Right cardiac atrium (tissue), 5 donors: Measurements from ENCODE around the gene PLCB1. TPM values are rescaled to one million over a fixed set of nuclear protein-coding genes. Genes with fewer than 3 reads are reported as not detected.

Source experiments
- ATAC-seq, 2 donors: fragments of 200-7000 bp; cut with Tn5 transposase; one replicate each; pipeline versions ENCODE4 v1.8.0 to v1.9.1; 2020; ENCODE audit warnings: moderate library complexity in 2 of 2, mild to moderate bottlenecking in 1 of 2
- DNase-seq, 3 donors: peaks; one replicate each; pipeline ENCODE4 v3.0.0-alpha.2; 2020
- H3K27ac ChIP-seq: one replicate; pipeline ENCODE4 v1.5.1; 2013; ENCODE audit warnings: mild to moderate bottlenecking, low read length, control low read depth, moderate library complexity
- H3K27me3 ChIP-seq: one replicate; pipeline ENCODE4 v1.6.1; 2013; ENCODE audit not compliant: control insufficient read depth, insufficient read depth
- H3K4me1 ChIP-seq: one replicate; pipeline ENCODE4 v1.6.1; 2013; ENCODE audit warnings: low read length; ENCODE audit not compliant: control insufficient read depth, insufficient read depth
- H3K4me3 ChIP-seq: one replicate; pipeline ENCODE4 v1.5.1; 2013; ENCODE audit warnings: low read length, control low read depth
- H3K9me3 ChIP-seq: one replicate; pipeline ENCODE4 v1.6.1; 2013; ENCODE audit warnings: low read length; ENCODE audit not compliant: control insufficient read depth
- WGBS: extraction: QIAGEN DNeasy Blood & Tissue Kit; methylation state at CpG from one replicate; pipeline ENCODE4 v1.1.7; 2013; 5-methylcytosine and 5-hydroxymethylcytosine counted together
- intact Hi-C, 4 donors: fragments of 100-400 bp; cut with DNase I; formaldehyde crosslinking; loops; one replicate each; pipeline versions ENCODE4 v1.11.0 to v1.14.0; 2022 to 2023
- polyA plus RNA-seq: library from polyadenylated mRNA; stranded (reverse); fragments of 200-250 nt; gene quantifications from one replicate; pipeline ENCODE4 v1.2.3, GENCODE V29; 2013
- total RNA-seq, 4 donors: library from RNA; stranded (reverse); fragmentation: NEBNext Ultra II Directional; extraction: Animal tissue kit (Norgen Biotek cat#: 25700); gene quantifications; one replicate each; pipeline ENCODE4 v1.2.1, GENCODE V29; 2021
- donor health status: healthy with polysubstance abuse.
- donor health status: DM: no; HTN: yes; CAD: no.
- donor health status: DM: no; HTN: no; CAD: no.
- donor health status: DM: no; HTN: yes; CAD: no; lungs with severe emphysema.
- donor health status: DM: yes; HTN: yes; CAD: no.

The PLCB1 gene
- total and polyA plus RNA-seq, 5 donors, result 7.6 to 20.3 (median 11.6) TPM

DNA sequence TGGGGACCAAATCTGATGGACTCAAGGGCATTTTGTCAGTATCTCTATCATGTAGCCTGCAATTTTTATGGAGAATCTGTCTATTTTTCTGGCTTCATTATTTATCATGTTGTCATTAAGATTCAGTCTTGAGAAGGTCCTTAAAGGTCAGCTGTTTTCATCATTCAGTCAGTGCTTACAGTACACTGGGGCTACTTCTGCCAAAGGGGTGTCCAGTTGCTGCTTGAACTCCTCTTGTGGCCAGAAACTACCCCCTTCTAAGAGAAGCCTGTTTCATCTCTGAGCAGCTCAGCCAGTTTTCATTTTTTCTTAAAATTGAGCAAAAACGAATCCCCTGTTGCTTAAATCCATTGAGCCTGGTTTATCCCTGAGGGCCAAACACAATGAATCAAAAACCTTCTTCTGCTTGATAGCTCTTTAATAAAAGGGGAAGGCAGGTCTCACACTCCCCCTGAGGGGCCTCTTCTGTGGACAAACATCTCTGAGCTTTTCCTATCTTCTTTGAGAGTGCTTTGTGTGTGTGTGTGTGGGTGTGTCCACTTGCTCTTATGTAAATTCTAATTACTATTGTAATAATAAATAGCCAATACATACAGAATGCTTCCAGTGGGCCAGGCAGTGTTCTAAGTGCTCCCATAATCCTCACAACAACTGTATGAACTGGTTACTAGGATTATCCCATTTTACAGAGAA is 172.2 kb downstream of the PLCB1 start:
- Histone ChIP-seq H3K27me3 (no peaks in the 10 kb centered on the region), H3K9me3 (no peaks in the 10 kb centered on the region), H3K27ac (no peak overlapping the region), H3K4me1 (peaks cover 2% of the 10 kb centered on the region), H3K4me3 (no peak overlapping the region)
- DNase-seq (no peak), ATAC-seq (peak in 1 of 2 donors; percentile 52)
- intact Hi-C loops, result loop anchor here in 1 of 4 donors (5.0 kb wide), 1 partner anchor 172 kb away; the partner anchor contains the start of gene PLCB1
- WGBS, result 49% methylated on average over 1 of the region's 1 CpG

DNA sequence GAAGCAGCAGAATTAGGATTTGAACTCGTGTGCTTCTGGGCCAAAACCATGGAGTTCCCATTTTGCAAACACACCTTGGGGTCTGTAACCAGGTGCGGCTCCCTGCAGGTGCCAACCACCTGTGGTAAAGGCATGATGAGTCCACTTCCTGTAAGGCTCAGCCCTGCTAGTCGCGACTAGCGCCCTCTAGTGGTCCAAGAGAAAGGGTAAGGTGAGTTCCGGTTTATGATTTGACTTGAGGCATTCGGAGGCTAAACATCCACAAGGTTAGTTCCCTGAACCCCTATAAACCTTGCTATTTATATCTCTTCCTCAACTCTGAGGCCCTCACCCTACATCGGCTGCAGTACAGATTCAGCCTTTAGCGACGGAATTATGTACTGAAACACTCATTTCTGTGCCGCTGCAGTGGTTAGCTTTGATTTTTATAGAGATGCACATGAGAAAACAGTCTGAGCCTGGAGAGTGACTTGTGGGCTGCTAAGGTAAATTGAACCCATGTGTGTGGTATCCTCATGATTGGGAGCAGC is 173.4 kb downstream of the PLCB1 start:
- Histone ChIP-seq H3K4me1 (peaks cover 4% of the 10 kb centered on the region), H3K27me3 (no peaks in the 10 kb centered on the region), H3K9me3 (no peaks in the 10 kb centered on the region), H3K4me3 (no peak overlapping the region), H3K27ac (no peak overlapping the region)
- intact Hi-C loops, result no loop called here
- ATAC-seq (peak in 1 of 2 donors; percentile 47), DNase-seq (peak in 2 of 3 donors; percentile 41 to 47)
- WGBS, result 69% methylated on average over 11 of the region's 11 CpGs

DNA sequence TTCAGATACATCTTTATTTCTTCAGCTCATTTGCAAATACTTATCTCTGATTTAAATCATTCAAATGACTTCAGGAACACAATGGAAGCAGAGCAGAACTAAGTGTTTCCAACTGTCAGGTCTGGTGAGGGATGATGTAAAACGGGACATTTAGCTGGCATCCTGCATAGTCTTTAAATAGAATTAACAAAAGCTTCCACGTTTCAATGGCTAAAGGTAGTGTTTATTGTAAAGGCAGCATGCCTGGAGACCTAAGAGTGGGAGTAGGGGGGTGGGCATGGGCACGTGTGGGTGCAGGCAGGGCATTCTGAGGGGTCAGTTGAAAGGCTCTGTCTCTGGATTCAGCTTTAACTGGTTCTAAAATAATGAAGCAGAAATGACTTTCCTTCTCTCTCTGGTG is 174.9 kb downstream of the PLCB1 start:
- 29% methylated on average over 3 of the region's 3 CpGs for WGBS
- H3K27me3 ChIP-seq, result no peaks in the 10 kb centered on the region
- ATAC-seq, result peak in 1 of 2 donors; percentile 26
- H3K27ac ChIP-seq, result no peak overlapping the region
- DNase-seq, result no peak
- no peak overlapping the region for H3K4me3 ChIP-seq
- intact Hi-C loops, result no loop called here
- H3K4me1 ChIP-seq, result peaks cover 4% of the 10 kb centered on the region
- no peaks in the 10 kb centered on the region for H3K9me3 ChIP-seq

DNA sequence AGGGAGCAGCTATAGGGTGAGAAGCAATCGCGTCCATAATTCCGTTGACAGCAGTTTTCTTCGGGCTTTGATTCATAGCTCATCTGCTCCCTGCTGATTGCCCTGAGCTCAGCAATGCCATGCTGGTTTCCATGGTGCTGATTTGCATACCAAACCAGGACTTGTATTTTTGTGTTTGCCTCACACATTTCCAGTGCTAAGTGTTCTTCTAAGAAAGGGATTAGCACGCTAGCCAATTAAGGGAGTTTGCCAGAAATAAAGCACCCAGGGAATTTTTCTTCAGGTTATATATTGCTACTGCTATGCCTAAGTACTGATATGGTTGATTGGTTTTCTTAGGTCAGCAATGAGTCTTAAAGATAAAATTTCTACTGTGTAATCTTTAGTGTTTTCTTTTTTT is 177.6 kb downstream of the PLCB1 start:
- peak in 1 of 2 donors; percentile 59 for ATAC-seq
- H3K4me1 ChIP-seq, result peaks cover 2% of the 10 kb centered on the region
- 54% methylated on average over 5 of the region's 5 CpGs for WGBS
- H3K4me3 ChIP-seq, result no peak overlapping the region
- H3K27me3 ChIP-seq, result no peaks in the 10 kb centered on the region
- H3K9me3 ChIP-seq, result no peaks in the 10 kb centered on the region
- intact Hi-C loops, result no loop called here
- DNase-seq, result peak in 1 of 3 donors; percentile 40
- H3K27ac ChIP-seq, result no peak overlapping the region

DNA sequence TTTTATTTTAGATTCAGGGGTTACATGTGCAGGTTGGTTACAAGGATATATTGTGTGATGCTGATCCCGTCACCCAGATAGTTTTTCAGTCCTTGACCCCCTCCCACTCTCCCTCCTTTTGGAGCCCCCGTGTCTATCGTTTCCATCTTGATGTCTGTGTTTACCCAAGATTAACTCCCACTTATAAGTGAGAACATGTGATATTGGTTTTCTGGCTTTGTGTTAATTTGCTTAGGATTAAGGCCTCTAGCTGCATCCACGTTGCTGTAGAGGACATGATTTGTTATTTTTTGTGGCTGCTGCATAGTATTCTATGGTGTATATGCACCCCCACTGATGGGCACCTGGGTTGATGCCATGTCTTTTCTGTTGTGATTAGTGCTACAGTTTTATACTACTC is 178.6 kb downstream of the PLCB1 start:
- Histone ChIP-seq H3K4me3 (no peak overlapping the region), H3K27ac (no peak overlapping the region), H3K9me3 (no peaks in the 10 kb centered on the region), H3K27me3 (no peaks in the 10 kb centered on the region), H3K4me1 (peaks cover 2% of the 10 kb centered on the region)
- WGBS, result 76% methylated on average over 4 of the region's 4 CpGs
- ATAC-seq (no peak), DNase-seq (no peak)
- intact Hi-C loops, result no loop called here

DNA sequence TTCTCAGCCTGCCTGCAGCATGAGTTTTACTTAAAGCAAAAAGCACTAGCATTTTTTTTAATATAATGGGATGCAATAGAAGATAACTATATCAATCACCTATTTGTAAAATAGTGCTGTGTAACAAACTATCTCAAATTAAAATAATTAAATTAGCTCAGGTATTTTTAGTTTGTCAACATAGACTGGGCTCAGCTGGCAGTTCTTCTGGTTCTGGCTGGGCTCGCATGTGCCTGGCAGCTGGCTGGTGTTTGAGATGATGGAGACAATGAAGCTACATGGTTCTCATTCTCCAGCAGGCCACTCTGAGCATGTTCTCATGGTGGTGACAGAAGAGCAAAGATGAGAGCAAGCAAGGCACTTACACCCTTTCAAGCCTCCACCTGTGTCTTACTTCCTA is 181.0 kb downstream of the PLCB1 start:
- peaks cover 2% of the 10 kb centered on the region for H3K4me1 ChIP-seq
- no peak for ATAC-seq
- H3K4me3 ChIP-seq, result no peak overlapping the region
- no peaks in the 10 kb centered on the region for H3K27me3 ChIP-seq
- no peaks in the 10 kb centered on the region for H3K9me3 ChIP-seq
- intact Hi-C loops, result no loop called here
- 100% methylated on average over 1 of the region's 1 CpG for WGBS
- H3K27ac ChIP-seq, result no peak overlapping the region
- no peak for DNase-seq

DNA sequence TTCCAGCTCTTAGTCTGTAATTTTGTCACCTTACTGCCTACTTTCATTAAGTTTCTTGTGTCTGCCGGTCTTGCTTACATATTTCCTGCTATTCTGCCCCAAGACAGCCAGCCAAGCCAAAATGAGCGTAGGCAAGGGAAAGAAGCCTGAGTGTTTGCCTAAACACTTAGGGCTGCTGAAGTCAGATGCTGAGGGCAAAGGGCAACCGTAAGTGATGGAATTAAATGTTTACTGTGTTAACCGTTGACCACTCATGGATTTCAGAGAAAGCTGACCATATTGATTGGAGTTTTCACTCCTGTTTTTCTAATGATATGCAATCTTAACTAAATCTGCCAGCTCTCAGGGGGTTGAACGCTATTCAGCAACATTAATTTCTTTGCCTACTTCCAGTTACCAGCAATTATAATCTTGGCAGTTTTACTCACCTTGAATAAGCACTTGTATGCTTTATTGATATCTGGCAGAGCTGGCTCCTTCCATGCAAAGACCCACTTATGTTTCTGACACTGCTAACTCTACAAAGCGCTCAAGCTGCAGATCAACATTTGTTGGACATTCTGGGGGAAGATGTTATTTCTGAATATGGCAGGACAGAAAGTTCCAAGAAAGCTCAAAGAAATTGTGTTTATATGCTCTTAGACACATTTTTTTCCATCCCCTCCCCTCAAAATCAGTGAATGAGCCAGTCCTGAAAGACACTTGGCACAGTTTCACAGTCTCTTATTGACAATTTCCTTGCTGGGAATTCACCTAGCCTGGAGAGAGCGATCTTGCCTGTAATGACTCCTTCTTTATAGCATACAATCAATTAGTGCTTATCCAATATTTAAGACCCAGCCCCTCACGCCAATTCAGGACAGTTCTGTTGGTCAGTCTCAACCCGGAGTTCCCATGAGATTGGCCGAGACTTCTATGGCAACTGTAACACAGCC is 183.8 kb downstream of the PLCB1 start:
- WGBS, result 85% methylated on average over 10 of the region's 10 CpGs
- no peak overlapping the region for H3K4me3 ChIP-seq
- no peaks in the 10 kb centered on the region for H3K4me1 ChIP-seq
- ATAC-seq (no peak), DNase-seq (no peak)
- H3K9me3 ChIP-seq, result no peaks in the 10 kb centered on the region
- no peaks in the 10 kb centered on the region for H3K27me3 ChIP-seq
- H3K27ac ChIP-seq, result no peak overlapping the region
- intact Hi-C loops, result no loop called here

DNA sequence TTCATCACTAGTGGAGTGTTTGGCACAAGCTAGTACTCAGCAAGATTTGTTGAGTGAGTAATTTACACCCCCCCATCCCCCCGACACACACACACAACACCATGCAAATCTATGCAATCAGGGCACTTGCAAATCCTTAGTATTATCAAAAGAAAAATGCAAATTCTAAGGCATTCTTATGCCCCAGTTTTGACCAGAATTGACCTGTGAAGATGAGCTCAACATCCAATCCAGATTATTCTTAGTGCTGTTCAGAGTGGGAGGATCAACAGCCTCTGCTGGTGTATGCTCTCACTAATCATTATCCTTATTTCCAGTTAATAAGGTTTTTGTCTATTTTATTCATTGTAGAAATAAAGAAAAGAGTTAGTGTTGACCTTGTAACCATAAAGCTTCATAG is 185.4 kb downstream of the PLCB1 start:
- WGBS, result 93% methylated on average over 1 of the region's 1 CpG
- ATAC-seq, result no peak
- Histone ChIP-seq H3K4me1 (no peaks in the 10 kb centered on the region), H3K9me3 (no peaks in the 10 kb centered on the region), H3K27me3 (no peaks in the 10 kb centered on the region), H3K4me3 (no peak overlapping the region), H3K27ac (no peak overlapping the region)
- no peak for DNase-seq
- intact Hi-C loops, result no loop called here

DNA sequence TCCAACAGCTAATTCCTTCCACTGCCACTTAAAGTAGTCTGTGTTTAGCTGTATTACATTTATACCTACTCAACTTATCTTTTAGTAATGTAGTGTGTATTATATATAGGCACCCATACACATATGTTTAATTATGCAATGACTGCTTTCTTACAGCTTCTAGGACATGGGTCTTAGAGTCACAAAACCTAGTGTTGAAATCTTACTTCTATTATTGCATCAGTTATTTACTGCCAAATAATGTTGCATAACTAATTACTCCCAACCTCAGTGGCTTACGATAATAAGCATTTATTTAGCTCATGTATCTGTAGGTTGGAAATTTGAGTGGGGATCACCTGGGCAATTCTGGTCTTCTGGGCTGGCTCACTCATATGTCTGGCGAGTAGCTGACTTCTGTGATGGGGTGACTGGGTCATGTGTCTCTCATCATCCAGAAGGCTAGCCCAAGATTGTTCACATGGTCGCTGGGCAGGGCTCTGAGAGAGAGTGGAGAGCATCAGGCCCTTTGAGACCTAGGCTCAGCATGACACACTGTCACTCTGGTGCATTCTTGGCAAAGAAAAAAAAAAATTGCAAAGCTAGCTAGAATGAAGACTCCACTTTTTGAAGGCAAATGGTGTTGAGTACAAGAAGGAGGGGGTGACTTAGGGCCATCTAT is 187.0 kb downstream of the PLCB1 start:
- 73% methylated on average over 3 of the region's 3 CpGs for WGBS
- intact Hi-C loops, result no loop called here
- no peaks in the 10 kb centered on the region for H3K27me3 ChIP-seq
- H3K4me3 ChIP-seq, result no peak overlapping the region
- DNase-seq (no peak), ATAC-seq (no peak)
- H3K9me3 ChIP-seq, result no peaks in the 10 kb centered on the region
- no peak overlapping the region for H3K27ac ChIP-seq
- H3K4me1 ChIP-seq, result no peaks in the 10 kb centered on the region

DNA sequence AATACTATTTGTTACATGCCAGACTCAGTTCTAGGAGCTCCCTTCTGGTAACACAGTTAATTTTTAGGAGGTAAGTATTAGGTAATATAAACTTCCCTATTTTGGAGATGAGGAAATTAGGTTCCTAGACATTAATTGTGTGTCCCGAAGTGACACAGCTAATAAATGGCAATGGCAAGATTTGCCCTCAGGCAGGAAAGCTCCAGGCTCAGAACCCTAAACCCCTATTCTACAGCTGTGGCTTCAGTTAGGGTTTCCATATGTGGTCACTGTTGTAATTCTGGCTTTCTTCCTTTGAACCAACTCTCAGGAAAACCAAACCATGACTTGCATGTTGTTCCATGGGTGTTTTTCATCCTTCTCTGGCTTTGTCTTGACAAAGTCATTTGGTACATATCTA is 188.2 kb downstream of the PLCB1 start:
- H3K4me3 ChIP-seq, result no peak overlapping the region
- no peak for ATAC-seq
- no peak overlapping the region for H3K27ac ChIP-seq
- no peak for DNase-seq
- intact Hi-C loops, result no loop called here
- H3K4me1 ChIP-seq, result no peaks in the 10 kb centered on the region
- 81% methylated on average over 1 of the region's 1 CpG for WGBS
- H3K9me3 ChIP-seq, result no peaks in the 10 kb centered on the region
- no peaks in the 10 kb centered on the region for H3K27me3 ChIP-seq

DNA sequence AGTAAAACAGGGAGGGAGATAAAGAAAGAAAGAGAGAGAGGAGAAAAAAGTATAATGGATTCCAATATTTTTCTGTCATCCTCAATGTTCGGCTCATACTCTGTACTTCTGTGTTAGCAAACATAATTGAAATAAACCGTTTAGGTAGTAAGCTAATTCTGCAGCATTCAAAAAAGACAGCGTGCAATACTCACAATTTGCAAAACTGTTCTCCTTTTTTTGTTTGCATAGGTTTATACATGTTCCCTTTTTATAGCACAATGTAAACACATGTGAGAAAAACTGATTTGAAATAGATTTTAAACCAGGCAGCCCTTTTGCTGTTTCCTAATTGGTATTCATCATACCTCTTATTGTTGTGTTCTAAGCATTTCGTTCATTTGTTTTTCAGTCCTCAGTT is 188.9 kb downstream of the PLCB1 start:
- DNase-seq (no peak), ATAC-seq (no peak)
- H3K9me3 ChIP-seq, result no peaks in the 10 kb centered on the region
- no peak overlapping the region for H3K4me3 ChIP-seq
- H3K27me3 ChIP-seq, result no peaks in the 10 kb centered on the region
- intact Hi-C loops, result no loop called here
- H3K27ac ChIP-seq, result no peak overlapping the region
- no peaks in the 10 kb centered on the region for H3K4me1 ChIP-seq
- 90% methylated on average over 4 of the region's 4 CpGs for WGBS
